B cell (primary cell): Measurements from ENCODE around the gene SLC1A5. TPM values are rescaled to one million over a fixed set of nuclear protein-coding genes. Genes with fewer than 3 reads are reported as not detected.

Experiments
- ATAC-seq: fragments of 200-7000 bp; cut with Tn5 transposase; one replicate; pipeline ENCODE4 v1.10.0; 2021; ENCODE audit warnings: low read depth, mild to moderate bottlenecking, moderate number of reproducible peaks, moderate library complexity
- CTCF ChIA-PET: fragments of 350-600 bp; sonication (Branson Sonifier 250); formaldehyde crosslinking; loops from one replicate; lab custom pipeline; 2021; ENCODE audit warnings: antibody characterized with exemption, inconsistent platforms; lab: Charles Lee
- POLR2A ChIA-PET: fragments of 350-600 bp; sonication (Branson Sonifier 250); formaldehyde crosslinking; loops from one replicate; lab custom pipeline; 2021; ENCODE audit warnings: antibody characterized with exemption; lab: Charles Lee
- DNase-seq: peaks from one replicate; pipeline ENCODE4 v3.0.0; 2013
- H2AFZ ChIP-seq: 2 replicates; pipeline ENCODE4 v1.6.1; 2012; ENCODE audit warnings: mild to moderate bottlenecking, low read depth, low read length; ENCODE audit not compliant: insufficient read depth, poor library complexity, severe bottlenecking
- H3K27ac ChIP-seq, 2 donors: 1 replicate in 1 of 2; 2 replicates in 1 of 2; pipeline ENCODE4 v1.5.1; 2012 to 2013; ENCODE audit warnings: low read length in 2 of 2, mild to moderate bottlenecking in 2 of 2, moderate library complexity in 1 of 2
- H3K27me3 ChIP-seq, 4 experiments: fragments of 200-600 bp in 1 of 4; sonication (generic) in 1 of 4; replicated peaks in 1 of 4; 1 replicate in 2 of 4; 2 replicates in 2 of 4; pipeline versions ENCODE4 v1.6.1 to v1.7.0; 2013 to 2016; ENCODE audit warnings: low read length in 3 of 4, mild to moderate bottlenecking in 2 of 4, mixed read lengths in 1 of 4, moderate library complexity in 1 of 4; ENCODE audit not compliant: insufficient read depth in 4 of 4, control insufficient read depth in 3 of 4; ENCODE audit errors: control extremely low read depth in 1 of 4
- H3K36me3 ChIP-seq, 2 experiments: replicated peaks in 1 of 2; 1 replicate in 1 of 2; 2 replicates in 1 of 2; pipeline versions ENCODE4 v1.6.1 to v1.7.1; 2013; ENCODE audit warnings: low read length in 1 of 2; ENCODE audit not compliant: insufficient read depth in 2 of 2, control insufficient read depth in 1 of 2; ENCODE audit errors: control extremely low read depth in 1 of 2, extremely low read depth in 1 of 2
- H3K4me1 ChIP-seq, 2 donors: fragments of 200-600 bp in 1 of 2; sonication (generic) in 1 of 2; 1 replicate in 1 of 2; 2 replicates in 1 of 2; pipeline versions ENCODE4 v1.5.1 to v1.6.1; 2013 to 2017; ENCODE audit warnings: low read length in 2 of 2; ENCODE audit not compliant: control insufficient read depth in 2 of 2, insufficient read depth in 2 of 2
- H3K4me2 ChIP-seq: replicated peaks from 2 replicates; pipeline ENCODE3; 2012; ENCODE audit warnings: mild to moderate bottlenecking, low read depth, low read length; ENCODE audit not compliant: poor library complexity, severe bottlenecking
- H3K4me3 ChIP-seq, 5 experiments: fragments of 200-600 bp in 1 of 5; sonication (generic) in 1 of 5; 1 replicate in 3 of 5; 2 replicates in 2 of 5; pipeline versions ENCODE4 v1.5.1 to v1.7.0; 2011 to 2016; ENCODE audit warnings: low read length in 4 of 5, mild to moderate bottlenecking in 4 of 5, low read depth in 2 of 5, control low read depth in 1 of 5, moderate library complexity in 1 of 5; ENCODE audit not compliant: insufficient read depth in 1 of 5; ENCODE audit errors: control extremely low read depth in 1 of 5, extremely low read depth in 1 of 5
- H3K79me2 ChIP-seq: fragments of 200-600 bp; sonication (generic); one replicate; pipeline ENCODE4 v1.6.0; 2016; ENCODE audit warnings: low read length; ENCODE audit not compliant: control insufficient read depth, insufficient read depth
- H3K9ac ChIP-seq: fragments of 200-600 bp; sonication (generic); 2 replicates; pipeline ENCODE4 v1.6.1; 2017; ENCODE audit warnings: mild to moderate bottlenecking, low read length, moderate library complexity
- H3K9me3 ChIP-seq, 3 donors: one replicate each; pipeline versions ENCODE4 v1.6.1 to v1.7.1; 2013; ENCODE audit warnings: low read length in 2 of 3; ENCODE audit not compliant: control insufficient read depth in 2 of 3, insufficient read depth in 1 of 3; ENCODE audit errors: control extremely low read depth in 1 of 3
- H4K20me1 ChIP-seq: 2 replicates; pipeline ENCODE4 v1.6.0; 2012; ENCODE audit warnings: mild to moderate bottlenecking, low read length; ENCODE audit not compliant: insufficient read depth, control insufficient read depth, poor library complexity, severe bottlenecking
- H3K27ac Mint-ChIP-seq: one replicate; pipeline ENCODE4 v1.8.0; 2021; ENCODE audit warnings: mixed read lengths
- H3K27me3 Mint-ChIP-seq: one replicate; pipeline ENCODE4 v1.8.0; 2021; ENCODE audit warnings: mixed read lengths
- H3K4me1 Mint-ChIP-seq: one replicate; pipeline ENCODE4 v1.8.0; 2021; ENCODE audit warnings: mixed read lengths
- H3K4me3 Mint-ChIP-seq: one replicate; pipeline ENCODE4 v1.8.0; 2021; ENCODE audit warnings: mixed read lengths
- H3K9me3 Mint-ChIP-seq: one replicate; pipeline ENCODE4 v1.8.0; 2022; ENCODE audit warnings: mixed read lengths; ENCODE audit not compliant: insufficient read depth
- EZH2 ChIP-seq: IDR thresholded peaks from 2 replicates; pipeline ENCODE4 v1.6.1; 2012; ENCODE audit warnings: borderline replicate concordance, low read depth, mild to moderate bottlenecking, moderate library complexity, low read length; ENCODE audit not compliant: insufficient read depth, poor library complexity, severe bottlenecking
- WGBS: methylation state at CpG from one replicate; pipeline ENCODE4 v1.1.5; 2013; ENCODE audit warnings: missing lambda C conversion rate; ENCODE audit not compliant: insufficient coverage; 5-methylcytosine and 5-hydroxymethylcytosine counted together
- intact Hi-C: fragments of 100-400 bp; cut with micrococcal nuclease; formaldehyde crosslinking; loops from one replicate; pipeline ENCODE4 v1.10.0; 2022
- polyA plus RNA-seq: library from polyadenylated mRNA; depleted of rRNA; stranded (reverse); fragments of >200 nt; gene quantifications from 2 replicates; pipeline ENCODE4 v1.2.3, GENCODE V29; 2012
- total RNA-seq, 2 donors: library from RNA; stranded (reverse); fragments of 120-200 nt in 1 of 2; gene quantifications; 1 replicate in 1 of 2; 2 replicates in 1 of 2; pipeline versions ENCODE4 v1.2.3 to v1.2.4, GENCODE V29; 2013 to 2022
- TF ChIP-seq, protein P1 (sequence below): fragments of 200-600 bp; IDR thresholded peaks from one replicate; pipeline ENCODE4 v1.8.0; 2022; ENCODE audit warnings: antibody characterized with exemption, mild to moderate bottlenecking

Gene SLC1A5
- total and polyA plus RNA-seq, 2 donors (not counting 1 experiment from before 2014, with no cell fraction given): 19.0 to 37.3 TPM

DNA sequence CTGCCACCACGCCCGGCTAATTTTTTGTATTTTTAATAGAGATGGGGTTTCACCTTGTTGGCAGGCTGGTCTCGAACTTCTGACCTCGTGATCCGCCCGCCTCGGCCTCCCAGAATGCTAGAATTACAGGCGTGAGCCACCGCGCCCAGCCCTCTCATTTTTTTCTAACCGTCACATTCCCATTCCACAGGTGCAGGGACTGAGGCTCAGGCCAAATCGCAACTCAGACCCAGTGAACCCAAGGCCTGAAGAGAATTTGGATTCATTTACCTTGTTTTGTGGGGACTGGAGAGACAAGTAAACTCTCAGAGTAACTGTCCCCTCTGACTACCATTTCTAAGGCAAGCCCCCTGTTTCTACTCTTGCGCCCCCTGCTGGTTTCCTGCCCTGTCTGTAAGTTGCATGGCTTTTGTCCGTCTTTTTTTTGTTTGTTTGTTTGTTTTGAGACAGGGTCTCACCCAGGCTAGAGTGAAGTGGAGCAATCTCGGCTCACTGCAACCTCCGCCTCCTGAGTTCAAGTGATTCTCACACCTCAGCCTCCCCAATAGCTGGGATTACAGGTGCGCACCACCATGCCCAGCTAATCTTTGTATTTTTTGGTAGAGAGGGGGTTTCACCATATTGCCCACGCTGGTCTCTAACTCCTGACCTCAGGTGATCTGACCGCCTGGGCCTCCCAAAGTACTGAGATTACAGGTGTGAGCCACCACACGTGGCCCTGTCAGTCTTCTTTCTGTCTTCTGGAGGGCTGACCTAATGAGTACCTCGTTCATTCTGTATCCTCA lies 39.9 kb downstream of the SLC1A5 start:
- no peak overlapping the region for H3K4me2 ChIP-seq
- Mint-ChIP-seq H3K27me3 (no peaks in the 10 kb centered on the region), H3K4me1 (peaks cover 42% of the 10 kb centered on the region), H3K9me3 (no peaks in the 10 kb centered on the region), H3K4me3 (peak overlapping the region; percentile 52), H3K27ac (peak overlapping the region; percentile 65)
- POLR2A ChIA-PET: interaction anchor here (0.6 kb wide), 2 partner anchors 25 to 47 kb away, joined by 5 to 7 read pairs; no protein-coding TSS in a partner anchor
- CTCF ChIA-PET: interaction anchor here (0.5 to 4.7 kb wide), 26 partner anchors 7 to 398 kb away, joined by 3 to 51 read pairs (median 4); partner anchors contain the start of genes CALM3 and SLC1A5
- peaks cover 34% of the 10 kb centered on the region for H3K79me2 ChIP-seq
- ATAC-seq (no peak), DNase-seq (peak; percentile 74)
- no peak overlapping the region for H3K4me3 ChIP-seq
- intact Hi-C loops: loop anchor here (1.0 to 5.0 kb wide), 3 partner anchors 39 to 219 kb away; partner anchors contain the start of gene SLC1A5
- no peak overlapping the region for H3K9ac ChIP-seq
- no peaks in the 10 kb centered on the region for H3K9me3 ChIP-seq
- H2AFZ ChIP-seq: no peak overlapping the region
- TF ChIP-seq, protein P1, sequence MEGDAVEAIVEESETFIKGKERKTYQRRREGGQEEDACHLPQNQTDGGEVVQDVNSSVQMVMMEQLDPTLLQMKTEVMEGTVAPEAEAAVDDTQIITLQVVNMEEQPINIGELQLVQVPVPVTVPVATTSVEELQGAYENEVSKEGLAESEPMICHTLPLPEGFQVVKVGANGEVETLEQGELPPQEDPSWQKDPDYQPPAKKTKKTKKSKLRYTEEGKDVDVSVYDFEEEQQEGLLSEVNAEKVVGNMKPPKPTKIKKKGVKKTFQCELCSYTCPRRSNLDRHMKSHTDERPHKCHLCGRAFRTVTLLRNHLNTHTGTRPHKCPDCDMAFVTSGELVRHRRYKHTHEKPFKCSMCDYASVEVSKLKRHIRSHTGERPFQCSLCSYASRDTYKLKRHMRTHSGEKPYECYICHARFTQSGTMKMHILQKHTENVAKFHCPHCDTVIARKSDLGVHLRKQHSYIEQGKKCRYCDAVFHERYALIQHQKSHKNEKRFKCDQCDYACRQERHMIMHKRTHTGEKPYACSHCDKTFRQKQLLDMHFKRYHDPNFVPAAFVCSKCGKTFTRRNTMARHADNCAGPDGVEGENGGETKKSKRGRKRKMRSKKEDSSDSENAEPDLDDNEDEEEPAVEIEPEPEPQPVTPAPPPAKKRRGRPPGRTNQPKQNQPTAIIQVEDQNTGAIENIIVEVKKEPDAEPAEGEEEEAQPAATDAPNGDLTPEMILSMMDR: peak; percentile 75
- no peak for TF ChIP-seq EZH2
- peaks cover 34% of the 10 kb centered on the region for H4K20me1 ChIP-seq
- H3K4me1 ChIP-seq: peaks cover 15 to 31% of the 10 kb centered on the region in 2 donors
- no peaks in the 10 kb centered on the region for H3K27me3 ChIP-seq
- H3K27ac ChIP-seq: no peak overlapping the region
- WGBS: 99% methylated on average over 10 of the region's 21 CpGs
- H3K36me3 ChIP-seq: peaks cover 0 to 4% of the 10 kb centered on the region in 2 experiments
